ENCODE measurements around the gene CHMP2B. TPM values are rescaled to one million over a fixed set of nuclear protein-coding genes. Genes with fewer than 3 reads are reported as not detected.

CHMP2B gene
- total and polyA plus RNA-seq, 2 of the 8 experiments (the other 6 are each of a cell fraction or from before 2014, with no cell fraction given) = 14.0 to 56.5 TPM

- Histone ChIP-seq H3K23me2 (ENCODE audit: low read depth, low read length) (no peaks in the 10 kb centered on the region), H3K27ac (ENCODE audit: low read depth, low read length) (no peak overlapping the region), H3K4ac (replicated peaks; ENCODE audit: insufficient read length, low read depth, low read length) (no peak overlapping the region), H3K4me1 (replicated peaks in 1 of 4; ENCODE audit: control insufficient read depth in 3 of 4, insufficient read depth in 4 of 4, low read length in 3 of 4) (peaks cover 0 to 3% (median 1%) of the 10 kb centered on the region in 4 experiments; a peak in 1 of 7 replicates), H3K79me2 (ENCODE audit: control insufficient read depth in 1 of 2, insufficient read depth in 2 of 2, low read length in 2 of 2) (no peaks in the 10 kb centered on the region), H2AK5ac (ENCODE audit: low read depth, low read length) (no peak overlapping the region), H2BK20ac (ENCODE audit: low read length) (no peak overlapping the region), H3K79me1 (ENCODE audit: low read depth, low read length) (no peaks in the 10 kb centered on the region), H2BK5ac (ENCODE audit: low read depth, low read length) (no peak overlapping the region), H3K4me2 (ENCODE audit: insufficient read depth in 1 of 2, low read depth in 2 of 2, low read length in 2 of 2) (no peak overlapping the region), H3K23ac (ENCODE audit: insufficient read length) (no peak overlapping the region), H4K8ac (ENCODE audit: extremely low read depth, insufficient read depth, low read length) (no peak overlapping the region), H2AFZ (ENCODE audit: low read length) (no peak overlapping the region), H2BK12ac (ENCODE audit: low read depth, low read length) (no peak overlapping the region), H3K4me3 (ENCODE audit: extremely low read depth in 1 of 4, insufficient read depth in 2 of 4, low read depth in 3 of 4, low read length in 4 of 4) (no peak overlapping the region), H3K56ac (replicated peaks; ENCODE audit: insufficient read length, low read depth, low read length) (no peak overlapping the region), H3K36me3 (ENCODE audit: control insufficient read depth in 2 of 4, insufficient read depth in 4 of 4, low read length in 3 of 4) (no peaks in the 10 kb centered on the region), H3K14ac (ENCODE audit: insufficient read length) (no peak overlapping the region), H3K27me3 (replicated peaks in 1 of 4; ENCODE audit: control insufficient read depth in 3 of 4, extremely low read depth in 1 of 4, insufficient read depth in 3 of 4, low read length in 3 of 4) (no peaks in the 10 kb centered on the region), H4K5ac (ENCODE audit: insufficient read length, low read depth, low read length) (no peak overlapping the region), H4K91ac (replicated peaks; ENCODE audit: insufficient read length, low read length) (no peak overlapping the region), H3K9me3 (ENCODE audit: insufficient read depth in 2 of 2, low read depth in 1 of 2, low read length in 1 of 2) (no peaks in the 10 kb centered on the region), H3K9ac (replicated peaks in 1 of 4; ENCODE audit: extremely low read depth in 1 of 4, low read depth in 3 of 4, low read length in 3 of 4) (no peak overlapping the region), H4K20me1 (replicated peaks in 1 of 2; ENCODE audit: control insufficient read depth in 1 of 2, insufficient read depth in 2 of 2, low read length in 2 of 2) (no peaks in the 10 kb centered on the region), H2BK120ac (replicated peaks; ENCODE audit: low read depth, low read length) (no peak overlapping the region), H3K18ac (ENCODE audit: extremely low read depth, low read length) (no peak overlapping the region), H2BK15ac (ENCODE audit: low read length) (no peak overlapping the region)
- FAIRE-seq = no peak
- ChIA-PET POLR2A (ENCODE audit: partially characterized antibody) (no interaction called here), CTCF (ENCODE audit: partially characterized antibody) (interaction anchor here (1.1 to 4.1 kb wide), 6 partner anchors 9 to 741 kb away, joined by 3 to 30 read pairs (median 7); partner anchors contain the start of gene POU1F1)
- DNase-seq (ENCODE audit: low read depth in 1 of 2, low spot score in 2 of 2) = no peak
- WGBS, 2 experiments (ENCODE audit: extremely low coverage in 1 of 2, insufficient coverage in 1 of 2, insufficient read length in 1 of 2, insufficient replicate concordance in 2 of 2, low coverage in 1 of 2, low lambda C conversion rate in 2 of 2, missing lambda C conversion rate in 1 of 2) = 81% methylated on average over 2 of the region's 2 CpGs; no CpG with 5 or more reads in 1 of the 2 experiments
- TF ChIP-seq SP1 (IDR thresholded peaks at IDR 0.05; ENCODE audit: low read depth, low read length) (no peak), ATF2 (IDR thresholded peaks at IDR 0.05; ENCODE audit: low read length) (no peak), CHD2 (IDR thresholded peaks at IDR 0.05; ENCODE audit: low read length) (no peak), TEAD4 (IDR thresholded peaks at IDR 0.05; ENCODE audit: low read depth, low read length) (no peak), NANOG (IDR thresholded peaks at IDR 0.05; ENCODE audit: insufficient read depth, low read depth, low read length, poor library complexity, severe bottlenecking) (no peak), KDM1A (IDR thresholded peaks at IDR 0.05; ENCODE audit: borderline replicate concordance, low read length) (no peak), CEBPB (IDR thresholded peaks at IDR 0.05; ENCODE audit: low read depth, low read length) (no peak)
These were observed 34.8 kb downstream of the CHMP2B start for GRCh38 chr3:87261925-87262324.

Measured in H1 (cell line).